GM21737 (cell line): ENCODE data around the gene TTC38.

Experiments used
- ATAC-seq: cut with Tn5 transposase; IDR thresholded peaks from one replicate; pipeline ENCODE4 v1.9.1; 2021; ENCODE audit warnings: mild to moderate bottlenecking, moderate library complexity; ENCODE audit not compliant: unreplicated experiment

TTC38 gene

GRCh38 chr22:46327691-46328465 is 60.1 kb downstream of the TTC38 start:
- ATAC-seq: no peak

- no peak for ATAC-seq
Observed at GRCh38 chr22:46328797-46329196, 61.0 kb downstream of the TTC38 start.

- no peak for ATAC-seq
Observed at GRCh38 chr22:46329616-46330015, 61.8 kb downstream of the TTC38 start.

- no peak for ATAC-seq
Observed at GRCh38 chr22:46330426-46330825, 62.6 kb downstream of the TTC38 start.

- ATAC-seq: no peak
Observed at GRCh38 chr22:46331496-46331895, 63.7 kb downstream of the TTC38 start.

GRCh38 chr22:46335201-46336118 is 67.7 kb downstream of the TTC38 start, which contains the start of gene TRMU:
TRMU (plus strand) TSS chr22:46335714; CDS start chr22:46335765, 51 bp downstream.
- ATAC-seq: peak; percentile 77

GRCh38 chr22:46336119-46337078 is 68.6 kb downstream of the TTC38 start:
- ATAC-seq: peak; percentile 25

GRCh38 chr22:46337870-46338269 is 70.1 kb downstream of the TTC38 start:
- ATAC-seq: no peak

- ATAC-seq: no peak
Observed at GRCh38 chr22:46338636-46339035, 70.8 kb downstream of the TTC38 start.

- ATAC-seq: no peak
Observed at GRCh38 chr22:46339956-46340355, 72.1 kb downstream of the TTC38 start.

- no peak for ATAC-seq
Observed at GRCh38 chr22:46340676-46341075, 72.9 kb downstream of the TTC38 start.
